SJSA1 (cell line): ENCODE measurements around the gene DEGS2. TPM values are rescaled to one million over a fixed set of nuclear protein-coding genes. Genes with fewer than 3 reads are reported as not detected.

Experiments used
- DNase-seq, 2 experiments: peaks; one replicate each; pipeline ENCODE4 v3.0.0-alpha.2; 2015 to 2020; ENCODE audit warnings: low spot score in 2 of 2, low read depth in 1 of 2
- H3K27ac ChIP-seq: fragments of 250-450 bp; sonication (Bioruptor Pico); 2 replicates; pipeline ENCODE4 v1.5.1; 2020; ENCODE audit warnings: mild to moderate bottlenecking, moderate library complexity
- H3K27me3 ChIP-seq: fragments of 250-450 bp; sonication (Bioruptor Pico); replicated peaks from 2 replicates; pipeline ENCODE4 v1.5.1; 2020; ENCODE audit warnings: mild to moderate bottlenecking, moderate library complexity
- H3K36me3 ChIP-seq: fragments of 250-450 bp; sonication (Bioruptor Pico); 2 replicates; pipeline ENCODE4 v1.5.1; 2020; ENCODE audit warnings: mild to moderate bottlenecking
- H3K4me1 ChIP-seq: fragments of 250-450 bp; sonication (Bioruptor Pico); replicated peaks from 2 replicates; pipeline ENCODE4 v1.6.1; 2021; ENCODE audit warnings: mild to moderate bottlenecking
- H3K4me3 ChIP-seq: fragments of 250-450 bp; sonication (Bioruptor Pico); 2 replicates; pipeline ENCODE4 v1.5.1; 2020; ENCODE audit warnings: mild to moderate bottlenecking
- H3K9me3 ChIP-seq: fragments of 250-450 bp; sonication (Bioruptor Pico); replicated peaks from 2 replicates; pipeline ENCODE4 v1.5.1; 2020; ENCODE audit warnings: mild to moderate bottlenecking
- total RNA-seq: library from RNA; depleted of rRNA; stranded (reverse); fragments of >200 nt; shearing (Covaris generic); gene quantifications from 2 replicates; pipeline ENCODE4 v1.2.3, GENCODE V29; 2014

Gene DEGS2
- total RNA-seq, 1 experiment from 2014 or later = not detected

DNA sequence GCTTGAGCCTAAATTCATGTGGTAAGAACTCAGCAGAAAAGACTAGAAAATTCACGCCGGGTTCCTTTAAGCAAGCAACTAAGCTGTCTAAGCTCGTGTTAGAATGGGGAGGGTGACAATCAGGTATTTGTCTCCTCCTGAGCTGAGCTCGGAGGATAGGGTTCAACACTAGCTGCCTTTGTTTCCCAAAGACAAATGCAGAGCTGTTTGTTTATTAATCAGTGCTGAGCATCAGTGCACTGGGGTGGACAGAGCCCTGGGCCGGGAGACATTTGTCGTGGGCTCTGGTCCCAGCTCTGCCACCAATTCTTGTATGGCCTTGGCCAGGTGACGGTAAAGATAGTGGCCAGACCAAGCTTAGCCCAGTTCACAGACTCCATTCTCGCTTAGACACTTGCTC, 43.7 kb downstream of the DEGS2 start:
- DNase-seq = no peak
- Histone ChIP-seq H3K4me3 (no peak overlapping the region), H3K4me1 (no peaks in the 10 kb centered on the region), H3K36me3 (no peaks in the 10 kb centered on the region), H3K27me3 (no peaks in the 10 kb centered on the region), H3K9me3 (no peaks in the 10 kb centered on the region), H3K27ac (no peak overlapping the region)

DNA sequence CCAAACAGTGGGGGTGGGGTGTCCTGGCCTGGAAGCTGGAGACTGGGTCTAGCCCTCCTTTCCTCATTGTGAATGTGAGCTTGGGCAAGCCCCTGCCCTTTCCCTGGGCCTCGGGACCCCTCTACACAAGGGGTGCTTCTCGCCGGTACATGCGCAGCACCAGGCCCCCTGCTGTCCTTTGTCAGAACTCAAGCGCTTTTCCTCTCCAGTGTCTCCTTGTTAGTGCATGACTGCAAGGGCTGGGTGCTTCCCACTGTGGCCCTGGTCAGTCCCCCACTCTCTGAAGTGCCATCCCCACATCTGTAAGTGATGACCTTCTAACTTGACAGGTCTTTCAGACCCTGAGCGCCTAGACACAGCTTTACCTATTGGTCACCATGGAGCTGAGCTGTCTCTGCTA, 44.2 kb downstream of the DEGS2 start:
- H3K4me1 ChIP-seq = no peaks in the 10 kb centered on the region
- H3K9me3 ChIP-seq = no peaks in the 10 kb centered on the region
- H3K27me3 ChIP-seq = no peaks in the 10 kb centered on the region
- no peaks in the 10 kb centered on the region for H3K36me3 ChIP-seq
- no peak for DNase-seq
- H3K27ac ChIP-seq = no peak overlapping the region
- H3K4me3 ChIP-seq = no peak overlapping the region

DNA sequence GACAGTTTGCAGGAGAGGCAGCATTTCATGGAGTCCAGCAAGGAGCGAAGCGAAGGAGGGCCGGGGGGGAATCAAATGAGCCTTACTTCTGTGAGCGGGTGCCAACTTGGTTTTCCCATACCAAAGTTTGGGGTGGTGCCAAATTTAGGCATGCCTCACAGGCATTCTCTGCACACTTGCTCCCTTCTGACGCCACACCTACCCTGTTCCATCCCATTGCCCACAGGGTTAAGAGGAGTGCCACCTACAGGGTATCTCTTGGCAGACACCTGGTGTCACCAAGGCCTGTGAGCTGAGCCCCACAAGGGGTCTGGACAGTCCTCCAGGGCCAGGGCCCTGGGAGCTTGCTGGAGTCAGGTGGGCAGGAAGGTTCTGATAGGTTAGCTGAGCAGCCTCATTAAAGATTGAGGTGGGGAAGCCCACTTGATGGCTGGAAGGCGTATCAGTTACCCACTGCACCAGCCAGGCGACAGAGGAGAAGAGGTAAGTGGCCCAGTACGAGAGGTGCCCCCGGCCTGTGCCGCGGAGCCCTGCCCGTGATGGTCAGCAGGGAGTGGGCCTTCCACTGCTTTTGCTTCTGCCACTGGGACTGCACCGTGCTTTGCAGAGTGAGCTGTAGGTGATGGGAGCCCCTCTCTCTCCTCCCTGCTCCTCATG, 45.2 kb downstream of the DEGS2 start:
- Histone ChIP-seq H3K4me1 (no peaks in the 10 kb centered on the region), H3K27ac (no peak overlapping the region), H3K27me3 (no peaks in the 10 kb centered on the region), H3K4me3 (no peak overlapping the region), H3K36me3 (no peaks in the 10 kb centered on the region), H3K9me3 (no peaks in the 10 kb centered on the region)
- DNase-seq = no peak

DNA sequence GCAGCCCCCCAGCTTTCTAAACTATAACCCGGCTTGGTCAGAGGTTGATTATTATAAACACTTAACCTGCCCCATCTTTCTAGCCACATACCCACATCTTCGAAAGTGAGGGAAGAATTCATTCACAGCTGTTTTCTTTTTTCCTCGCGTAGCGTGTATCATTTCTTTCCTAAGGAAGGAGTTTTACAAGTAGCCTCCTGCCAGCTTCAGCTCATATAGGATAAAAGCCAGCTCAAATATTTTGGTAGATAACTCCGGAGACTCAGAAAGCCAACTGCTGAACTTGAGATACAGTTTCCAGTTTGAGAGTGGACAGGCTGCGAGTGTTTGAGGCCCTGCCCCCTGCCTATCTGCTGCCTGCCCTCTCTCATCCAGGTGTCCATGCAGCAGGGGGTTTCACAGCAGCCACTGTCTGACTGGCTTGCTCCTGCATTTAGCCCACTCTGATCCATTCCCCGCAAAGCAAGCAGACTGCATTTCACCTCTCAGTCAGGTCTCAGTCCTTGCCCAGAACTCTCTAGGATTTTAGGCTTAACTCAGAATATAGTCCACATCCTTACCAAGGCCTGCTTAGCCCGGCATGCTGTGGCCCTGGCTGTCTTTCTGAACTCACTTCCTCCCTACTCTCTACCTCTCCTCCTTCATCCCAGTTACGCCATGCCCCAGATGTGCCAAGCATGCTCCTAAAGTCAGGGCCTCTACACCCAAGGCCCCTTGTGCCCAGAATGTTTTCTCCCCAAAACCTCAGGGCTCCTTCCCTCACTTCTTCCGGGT, 47.3 kb downstream of the DEGS2 start:
- H3K36me3 ChIP-seq = no peaks in the 10 kb centered on the region
- no peak overlapping the region for H3K4me3 ChIP-seq
- no peak for DNase-seq
- H3K9me3 ChIP-seq = no peaks in the 10 kb centered on the region
- no peaks in the 10 kb centered on the region for H3K27me3 ChIP-seq
- H3K4me1 ChIP-seq = no peaks in the 10 kb centered on the region
- H3K27ac ChIP-seq = no peak overlapping the region

DNA sequence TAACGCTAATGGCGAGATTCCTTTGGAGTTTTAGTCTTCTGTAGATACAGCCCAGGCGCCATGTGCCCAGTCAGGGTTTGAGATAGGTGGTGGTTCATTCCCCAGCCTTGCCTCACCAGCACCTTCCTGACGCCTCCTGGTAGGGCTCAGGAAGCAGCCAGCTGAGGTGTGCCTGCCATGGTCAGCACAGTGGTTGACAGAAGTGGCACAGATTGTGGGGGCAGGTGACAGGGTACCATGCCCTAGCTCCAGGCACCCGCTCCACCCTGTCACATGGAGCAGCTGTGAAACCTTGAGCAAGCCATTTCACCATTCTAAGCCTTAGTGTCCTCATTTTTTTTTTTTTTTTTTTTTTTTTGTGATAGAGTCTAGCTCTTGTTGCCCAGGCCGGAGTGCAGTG, 48.6 kb downstream of the DEGS2 start:
- DNase-seq = no peak
- Histone ChIP-seq H3K4me3 (no peak overlapping the region), H3K27ac (no peak overlapping the region), H3K9me3 (no peaks in the 10 kb centered on the region), H3K36me3 (no peaks in the 10 kb centered on the region), H3K4me1 (no peaks in the 10 kb centered on the region), H3K27me3 (no peaks in the 10 kb centered on the region)

GRCh38 chr14:100109594-100109955, 49.9 kb downstream of the DEGS2 start:
- Histone ChIP-seq H3K4me1 (no peaks in the 10 kb centered on the region), H3K4me3 (no peak overlapping the region), H3K27ac (no peak overlapping the region), H3K9me3 (no peaks in the 10 kb centered on the region), H3K36me3 (no peaks in the 10 kb centered on the region), H3K27me3 (no peaks in the 10 kb centered on the region)
- no peak for DNase-seq

GRCh38 chr14:100108840-100109593, 50.4 kb downstream of the DEGS2 start:
- Histone ChIP-seq H3K4me3 (no peak overlapping the region), H3K9me3 (no peaks in the 10 kb centered on the region), H3K27me3 (no peaks in the 10 kb centered on the region), H3K36me3 (no peaks in the 10 kb centered on the region), H3K4me1 (no peaks in the 10 kb centered on the region), H3K27ac (no peak overlapping the region)
- no peak for DNase-seq

- no peaks in the 10 kb centered on the region for H3K36me3 ChIP-seq
- H3K27ac ChIP-seq = no peak overlapping the region
- H3K9me3 ChIP-seq = no peaks in the 10 kb centered on the region
- H3K4me3 ChIP-seq = no peak overlapping the region
- no peaks in the 10 kb centered on the region for H3K27me3 ChIP-seq
- DNase-seq = peak; percentile 51 to 77
- H3K4me1 ChIP-seq = no peaks in the 10 kb centered on the region; the same call in 1 of the 2 replicates
These were observed 51.2 kb downstream of the DEGS2 start for GRCh38 chr14:100108042-100108825.

DNA sequence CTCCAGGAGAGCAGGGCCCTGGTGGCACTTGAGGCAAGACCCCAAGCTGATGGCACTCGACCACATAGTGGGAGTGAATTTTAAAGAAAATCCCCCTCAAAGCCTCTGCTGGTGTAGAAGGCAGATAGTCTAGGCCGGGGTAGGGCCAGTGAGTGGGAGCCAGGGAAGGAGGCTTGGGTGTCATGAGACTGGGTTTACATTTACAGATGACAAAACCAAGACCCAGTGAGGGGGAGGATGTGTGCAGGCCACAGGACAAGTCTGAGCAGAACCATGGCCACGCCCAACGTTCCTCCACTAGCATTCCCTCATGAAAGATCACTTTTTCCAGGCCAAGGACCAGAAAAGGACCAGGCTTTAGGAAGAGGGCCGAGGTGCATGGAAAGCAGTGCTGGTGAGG, 52.2 kb downstream of the DEGS2 start:
- no peak for DNase-seq
- H3K4me3 ChIP-seq = no peak overlapping the region
- H3K9me3 ChIP-seq = no peaks in the 10 kb centered on the region
- no peaks in the 10 kb centered on the region; the same call in 1 of the 2 replicates for H3K4me1 ChIP-seq
- H3K27me3 ChIP-seq = no peaks in the 10 kb centered on the region
- H3K27ac ChIP-seq = no peak overlapping the region
- no peaks in the 10 kb centered on the region for H3K36me3 ChIP-seq

DNA sequence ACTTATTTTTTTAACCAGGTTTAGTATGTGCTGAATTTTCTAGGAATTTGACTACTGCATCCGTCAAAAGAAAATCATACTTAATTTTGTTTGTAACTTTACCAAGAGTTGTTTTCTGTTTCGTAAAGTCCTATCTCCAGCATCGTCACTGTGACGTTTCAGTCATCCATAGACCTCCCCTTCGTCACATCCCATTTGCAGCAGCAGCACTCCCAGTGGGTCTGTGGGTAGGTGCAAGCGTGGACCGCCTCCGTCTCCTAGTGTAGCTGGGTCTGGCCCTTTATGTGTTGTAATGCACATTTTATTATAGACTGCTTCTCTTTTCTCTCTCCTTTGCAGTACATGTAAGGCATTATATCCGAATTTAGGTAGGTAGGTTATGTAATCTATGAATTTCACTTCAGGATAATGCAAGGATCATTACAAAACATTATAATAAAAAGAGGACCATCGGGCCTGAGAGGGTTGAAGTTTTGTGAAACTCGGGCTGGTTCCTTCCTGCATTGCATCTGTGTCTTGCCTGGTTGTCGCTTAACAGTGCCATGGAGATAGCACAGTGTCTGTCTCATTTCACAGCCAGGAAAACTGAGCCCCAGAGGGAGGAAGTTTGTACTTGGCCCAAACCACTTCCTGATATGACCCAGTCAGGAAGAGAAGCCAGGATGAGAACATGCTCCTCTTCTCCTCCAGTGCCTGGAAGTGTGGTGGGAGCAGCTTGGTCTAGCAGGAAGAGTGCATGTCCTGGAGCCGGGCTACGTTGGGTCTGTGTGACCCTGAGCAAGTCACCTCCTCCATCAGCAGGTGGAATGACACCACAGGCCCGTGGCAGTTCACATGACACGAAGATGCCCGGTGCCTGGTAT, 53.0 kb downstream of the DEGS2 start:
- no peaks in the 10 kb centered on the region for H3K27me3 ChIP-seq
- no peak overlapping the region for H3K27ac ChIP-seq
- H3K4me1 ChIP-seq = no peaks in the 10 kb centered on the region; the same call in 1 of the 2 replicates
- no peaks in the 10 kb centered on the region for H3K9me3 ChIP-seq
- no peaks in the 10 kb centered on the region for H3K36me3 ChIP-seq
- no peak overlapping the region for H3K4me3 ChIP-seq
- no peak for DNase-seq

GRCh38 chr14:100105357-100106169, 53.9 kb downstream of the DEGS2 start:
- Histone ChIP-seq H3K27ac (no peak overlapping the region), H3K4me1 (no peaks in the 10 kb centered on the region; the same call in 1 of the 2 replicates), H3K9me3 (no peaks in the 10 kb centered on the region), H3K4me3 (no peak overlapping the region), H3K36me3 (no peaks in the 10 kb centered on the region), H3K27me3 (no peaks in the 10 kb centered on the region)
- DNase-seq = no peak

- Histone ChIP-seq H3K4me3 (no peak overlapping the region), H3K9me3 (no peaks in the 10 kb centered on the region), H3K27me3 (no peaks in the 10 kb centered on the region), H3K27ac (no peak overlapping the region), H3K36me3 (no peaks in the 10 kb centered on the region), H3K4me1 (no peaks in the 10 kb centered on the region; the same call in 1 of the 2 replicates)
- no peak for DNase-seq
These were observed 54.7 kb downstream of the DEGS2 start for GRCh38 chr14:100104523-100105300.
